Bronchial epithelial cell (primary cell): ENCODE measurements around the gene RTEL1. TPM values are rescaled to one million over a fixed set of nuclear protein-coding genes. Genes with fewer than 3 reads are reported as not detected.
"Not testable (repeated sequence)": the region's sequence is repeated elsewhere in the genome, so short reads cannot be mapped to it uniquely, and the experiment has no call there.

ENCODE experiments used
- DNase-seq: peaks from one replicate; pipeline ENCODE4 v3.0.0-alpha.2; 2010; ENCODE audit warnings: low read depth
- FAIRE-seq: peaks from 2 replicates; lab custom pipeline; 2011; peaks lifted over from hg19 to GRCh38; lab: Jason Lieb, UNC
- H3K27me3 ChIP-seq: 2 replicates; pipeline ENCODE4 v1.5.1; 2011; ENCODE audit warnings: low read length; ENCODE audit not compliant: control insufficient read depth, insufficient read depth
- H3K36me3 ChIP-seq: 2 replicates; pipeline ENCODE4 v1.5.1; 2011; ENCODE audit warnings: low read length; ENCODE audit not compliant: control insufficient read depth, insufficient read depth
- H3K4me3 ChIP-seq: 2 replicates; pipeline ENCODE4 v1.5.1; 2011; ENCODE audit warnings: mild to moderate bottlenecking, low read depth, low read length, control low read depth
- CTCF ChIP-seq: IDR thresholded peaks from 2 replicates; pipeline ENCODE4 v1.5.1; 2011; ENCODE audit warnings: mild to moderate bottlenecking, moderate library complexity, low read length, control low read depth, inconsistent platforms; ENCODE audit not compliant: insufficient read depth, severe bottlenecking
- total RNA-seq: library from RNA; depleted of rRNA; stranded (reverse); fragments of >200 nt; gene quantifications from 2 replicates; pipeline ENCODE4 v1.2.1, GENCODE V29; 2014

RTEL1 gene
- total RNA-seq, 1 donor from 2014 or later = 4.5 TPM

DNA sequence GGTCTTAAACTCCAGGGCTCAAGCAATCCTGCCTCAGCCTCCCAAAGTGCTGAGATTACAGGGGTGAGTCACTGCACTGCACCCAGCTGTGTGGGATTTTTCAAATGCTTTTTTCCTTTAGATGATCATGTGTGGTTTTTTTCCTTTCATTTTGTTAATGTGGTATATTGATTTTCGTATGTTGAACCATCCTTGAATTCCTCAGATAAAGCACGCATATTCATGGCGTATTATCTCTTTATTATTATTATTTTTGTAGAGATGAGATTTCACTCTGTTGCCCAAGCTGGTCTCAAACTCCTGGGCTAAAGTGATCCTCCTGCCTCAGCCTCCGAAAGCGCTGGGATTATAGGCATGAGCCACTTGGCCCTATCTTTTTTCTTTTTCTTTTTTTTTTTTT, 56.7 kb downstream of the RTEL1 start:
- Histone ChIP-seq H3K36me3 (peaks cover 12% of the 10 kb centered on the region), H3K4me3 (no peak overlapping the region)
- FAIRE-seq = no peak

DNA sequence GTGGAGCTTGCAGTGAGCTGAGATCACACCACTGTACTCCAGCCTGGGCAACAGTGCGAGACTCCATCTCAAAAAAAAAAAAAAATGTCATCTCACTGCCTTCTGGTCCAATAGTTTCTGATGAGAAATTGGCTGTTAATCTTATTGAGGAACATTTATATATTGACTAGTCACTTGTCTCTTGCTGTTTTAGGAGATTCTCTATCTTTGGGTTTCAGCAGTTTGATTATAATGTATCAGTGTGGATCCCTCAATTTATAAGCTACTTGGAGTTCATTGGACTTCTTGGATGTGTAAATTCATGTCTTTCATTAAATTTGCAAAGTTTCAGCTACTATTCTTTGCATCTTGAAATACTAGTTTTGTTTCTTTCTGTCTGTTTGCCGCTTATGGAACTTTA, 60.9 kb downstream of the RTEL1 start:
- H3K36me3 ChIP-seq = peaks cover 9% of the 10 kb centered on the region
- no peaks in the 10 kb centered on the region for H3K27me3 ChIP-seq
- FAIRE-seq (no peak), DNase-seq (no peak)
- no peak for TF ChIP-seq CTCF
- H3K4me3 ChIP-seq = no peak overlapping the region

More for the DNA sequence above, 56.7 kb downstream of the RTEL1 start:
- DNase-seq = no peak
- H3K27me3 ChIP-seq = no peaks in the 10 kb centered on the region
- TF ChIP-seq CTCF = no peak

DNA sequence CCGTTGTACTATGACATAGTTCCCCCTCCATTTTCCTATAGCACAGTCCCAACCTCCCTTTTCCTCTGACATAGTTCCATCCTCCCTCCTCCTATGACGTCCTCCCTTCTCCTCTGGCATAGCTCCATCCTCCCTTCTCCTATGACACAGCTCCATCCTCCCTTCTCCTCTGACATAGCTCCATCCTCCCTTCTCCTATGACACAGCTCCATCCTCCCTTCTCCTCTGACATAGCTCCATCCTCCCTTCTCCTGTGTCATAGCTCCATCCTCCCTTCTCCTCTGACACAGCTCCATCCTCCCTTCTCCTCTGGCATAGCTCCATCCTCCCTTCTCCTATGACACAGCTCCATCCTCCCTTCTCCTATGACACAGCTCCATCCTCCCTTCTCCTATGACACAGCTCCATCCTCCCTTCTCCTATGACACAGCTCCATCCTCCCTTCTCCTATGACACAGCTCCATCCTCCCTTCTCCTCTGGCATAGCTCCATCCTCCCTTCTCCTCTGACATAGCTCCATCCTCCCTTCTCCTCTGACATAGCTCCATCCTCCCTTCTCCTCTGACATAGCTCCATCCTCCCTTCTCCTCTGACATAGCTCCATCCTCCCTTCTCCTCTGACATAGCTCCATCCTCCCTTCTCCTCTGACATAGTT, 65.0 kb downstream of the RTEL1 start:
- not testable (repeated sequence) for FAIRE-seq, H3K36me3 ChIP-seq, H3K27me3 ChIP-seq, DNase-seq, H3K4me3 ChIP-seq

DNA sequence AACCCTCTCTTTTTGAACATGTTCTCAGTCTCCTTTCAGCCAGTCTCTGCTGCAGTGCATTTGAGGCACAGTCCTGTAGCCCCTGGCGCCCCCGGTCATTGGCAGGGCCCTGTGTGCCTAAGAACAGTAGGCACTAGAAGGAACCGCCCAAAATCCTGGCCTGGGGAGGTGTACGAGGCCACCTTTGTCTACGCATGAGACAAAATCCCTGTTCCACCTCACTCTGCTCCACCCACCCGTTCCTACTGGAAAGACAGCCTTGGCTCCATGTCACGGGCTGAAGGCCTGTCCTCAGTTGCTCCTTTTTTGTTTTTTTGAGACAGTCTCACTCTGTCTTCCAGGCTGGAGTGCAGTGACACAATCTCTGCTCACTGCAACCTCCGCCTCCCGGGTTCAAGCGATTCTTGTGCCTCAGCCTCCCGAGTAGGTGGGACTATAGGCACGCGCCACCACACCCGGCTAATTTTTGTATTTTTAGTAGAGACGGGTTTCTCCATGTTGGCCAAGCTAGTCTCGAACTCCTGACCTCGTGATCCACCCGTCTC, 72.1 kb downstream of the RTEL1 start:
- not testable (repeated sequence) for DNase-seq, FAIRE-seq, H3K36me3 ChIP-seq, H3K27me3 ChIP-seq, H3K4me3 ChIP-seq

GRCh38 chr20:63731410-63731809, 73.3 kb downstream of the RTEL1 start:
- FAIRE-seq (no peak), DNase-seq (no peak)
- TF ChIP-seq CTCF = no peak
- Histone ChIP-seq H3K4me3 (no peak overlapping the region), H3K27me3 (no peaks in the 10 kb centered on the region), H3K36me3 (peaks cover 11% of the 10 kb centered on the region)

DNA sequence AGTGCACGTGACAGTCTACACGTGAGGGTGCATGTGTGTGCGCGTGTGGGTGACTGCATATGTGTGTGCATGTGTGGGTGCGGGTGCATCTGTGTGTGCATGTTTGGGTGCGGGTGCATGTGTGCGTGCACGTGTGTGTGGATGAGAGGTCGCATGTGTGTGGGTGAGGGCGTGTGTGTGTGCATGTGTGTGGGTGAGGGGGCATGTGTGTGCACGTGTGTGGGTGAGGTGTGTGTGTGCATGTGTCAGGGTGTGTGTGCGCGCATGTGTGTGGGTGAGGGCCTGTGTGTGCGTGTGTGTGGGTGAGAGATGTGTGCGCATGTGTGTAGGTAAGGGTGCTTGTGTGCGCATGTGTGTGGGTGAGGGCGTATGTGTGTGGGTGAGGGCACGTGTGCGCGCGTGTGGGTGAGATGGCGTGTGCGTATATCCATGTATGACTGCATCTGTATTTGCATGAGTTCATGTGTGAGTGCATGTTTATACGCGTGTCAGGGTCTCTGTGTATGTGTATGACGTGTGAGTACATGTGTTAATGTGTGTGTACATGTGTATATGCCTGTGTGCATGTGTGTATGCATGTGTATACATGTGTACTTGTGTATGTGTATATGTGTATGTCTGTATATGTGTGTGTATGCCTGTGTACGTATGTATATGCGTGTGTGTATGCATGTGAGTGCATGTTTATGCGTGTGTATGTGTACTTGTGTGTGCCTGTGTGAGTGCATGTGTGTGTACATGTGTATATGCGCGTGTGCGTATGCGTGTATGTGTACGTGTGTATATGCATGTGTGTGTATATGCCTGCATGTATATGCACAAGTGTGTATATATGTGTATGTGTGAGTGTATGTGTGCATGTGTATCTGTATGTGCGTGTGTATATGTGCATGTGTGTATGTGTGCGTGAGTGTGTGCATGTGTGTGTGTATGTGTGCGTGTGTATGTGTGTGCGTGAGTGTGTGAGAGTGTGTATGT, 74.3 kb downstream of the RTEL1 start:
- Histone ChIP-seq H3K4me3 (no peak overlapping the region), H3K27me3 (no peaks in the 10 kb centered on the region), H3K36me3 (peaks cover 11% of the 10 kb centered on the region)
- FAIRE-seq = no peak
- DNase-seq = no peak
- TF ChIP-seq CTCF = no peak
